B cell (primary cell): Measurements from ENCODE around the gene KIF3C. TPM values are rescaled to one million over a fixed set of nuclear protein-coding genes. Genes with fewer than 3 reads are reported as not detected.

ENCODE experiments used
- ATAC-seq: fragments of 200-7000 bp; cut with Tn5 transposase; one replicate; pipeline ENCODE4 v1.10.0; 2021; ENCODE audit warnings: low read depth, mild to moderate bottlenecking, moderate number of reproducible peaks, moderate library complexity
- CTCF ChIA-PET: fragments of 350-600 bp; sonication (Branson Sonifier 250); formaldehyde crosslinking; loops from one replicate; lab custom pipeline; 2021; ENCODE audit warnings: antibody characterized with exemption, inconsistent platforms; lab: Charles Lee
- POLR2A ChIA-PET: fragments of 350-600 bp; sonication (Branson Sonifier 250); formaldehyde crosslinking; loops from one replicate; lab custom pipeline; 2021; ENCODE audit warnings: antibody characterized with exemption; lab: Charles Lee
- DNase-seq: peaks from one replicate; pipeline ENCODE4 v3.0.0; 2013
- H2AFZ ChIP-seq: 2 replicates; pipeline ENCODE4 v1.6.1; 2012; ENCODE audit warnings: mild to moderate bottlenecking, low read depth, low read length; ENCODE audit not compliant: insufficient read depth, poor library complexity, severe bottlenecking
- H3K27ac ChIP-seq, 2 donors: 1 replicate in 1 of 2; 2 replicates in 1 of 2; pipeline ENCODE4 v1.5.1; 2012 to 2013; ENCODE audit warnings: low read length in 2 of 2, mild to moderate bottlenecking in 2 of 2, moderate library complexity in 1 of 2
- H3K27me3 ChIP-seq, 4 experiments: fragments of 200-600 bp in 1 of 4; sonication (generic) in 1 of 4; replicated peaks in 1 of 4; 1 replicate in 2 of 4; 2 replicates in 2 of 4; pipeline versions ENCODE4 v1.6.1 to v1.7.0; 2013 to 2016; ENCODE audit warnings: low read length in 3 of 4, mild to moderate bottlenecking in 2 of 4, mixed read lengths in 1 of 4, moderate library complexity in 1 of 4; ENCODE audit not compliant: insufficient read depth in 4 of 4, control insufficient read depth in 3 of 4; ENCODE audit errors: control extremely low read depth in 1 of 4
- H3K36me3 ChIP-seq, 2 experiments: replicated peaks in 1 of 2; 1 replicate in 1 of 2; 2 replicates in 1 of 2; pipeline versions ENCODE4 v1.6.1 to v1.7.1; 2013; ENCODE audit warnings: low read length in 1 of 2; ENCODE audit not compliant: insufficient read depth in 2 of 2, control insufficient read depth in 1 of 2; ENCODE audit errors: control extremely low read depth in 1 of 2, extremely low read depth in 1 of 2
- H3K4me1 ChIP-seq, 2 donors: fragments of 200-600 bp in 1 of 2; sonication (generic) in 1 of 2; 1 replicate in 1 of 2; 2 replicates in 1 of 2; pipeline versions ENCODE4 v1.5.1 to v1.6.1; 2013 to 2017; ENCODE audit warnings: low read length in 2 of 2; ENCODE audit not compliant: control insufficient read depth in 2 of 2, insufficient read depth in 2 of 2
- H3K4me2 ChIP-seq: replicated peaks from 2 replicates; pipeline ENCODE3; 2012; ENCODE audit warnings: mild to moderate bottlenecking, low read depth, low read length; ENCODE audit not compliant: poor library complexity, severe bottlenecking
- H3K4me3 ChIP-seq, 5 experiments: fragments of 200-600 bp in 1 of 5; sonication (generic) in 1 of 5; 1 replicate in 3 of 5; 2 replicates in 2 of 5; pipeline versions ENCODE4 v1.5.1 to v1.7.0; 2011 to 2016; ENCODE audit warnings: low read length in 4 of 5, mild to moderate bottlenecking in 4 of 5, low read depth in 2 of 5, control low read depth in 1 of 5, moderate library complexity in 1 of 5; ENCODE audit not compliant: insufficient read depth in 1 of 5; ENCODE audit errors: control extremely low read depth in 1 of 5, extremely low read depth in 1 of 5
- H3K79me2 ChIP-seq: fragments of 200-600 bp; sonication (generic); one replicate; pipeline ENCODE4 v1.6.0; 2016; ENCODE audit warnings: low read length; ENCODE audit not compliant: control insufficient read depth, insufficient read depth
- H3K9ac ChIP-seq: fragments of 200-600 bp; sonication (generic); 2 replicates; pipeline ENCODE4 v1.6.1; 2017; ENCODE audit warnings: mild to moderate bottlenecking, low read length, moderate library complexity
- H3K9me3 ChIP-seq, 3 donors: one replicate each; pipeline versions ENCODE4 v1.6.1 to v1.7.1; 2013; ENCODE audit warnings: low read length in 2 of 3; ENCODE audit not compliant: control insufficient read depth in 2 of 3, insufficient read depth in 1 of 3; ENCODE audit errors: control extremely low read depth in 1 of 3
- H4K20me1 ChIP-seq: 2 replicates; pipeline ENCODE4 v1.6.0; 2012; ENCODE audit warnings: mild to moderate bottlenecking, low read length; ENCODE audit not compliant: insufficient read depth, control insufficient read depth, poor library complexity, severe bottlenecking
- H3K27ac Mint-ChIP-seq: one replicate; pipeline ENCODE4 v1.8.0; 2021; ENCODE audit warnings: mixed read lengths
- H3K27me3 Mint-ChIP-seq: one replicate; pipeline ENCODE4 v1.8.0; 2021; ENCODE audit warnings: mixed read lengths
- H3K4me1 Mint-ChIP-seq: one replicate; pipeline ENCODE4 v1.8.0; 2021; ENCODE audit warnings: mixed read lengths
- H3K4me3 Mint-ChIP-seq: one replicate; pipeline ENCODE4 v1.8.0; 2021; ENCODE audit warnings: mixed read lengths
- H3K9me3 Mint-ChIP-seq: one replicate; pipeline ENCODE4 v1.8.0; 2022; ENCODE audit warnings: mixed read lengths; ENCODE audit not compliant: insufficient read depth
- CTCF ChIP-seq: fragments of 200-600 bp; IDR thresholded peaks from one replicate; pipeline ENCODE4 v1.8.0; 2022; ENCODE audit warnings: antibody characterized with exemption, mild to moderate bottlenecking
- EZH2 ChIP-seq: IDR thresholded peaks from 2 replicates; pipeline ENCODE4 v1.6.1; 2012; ENCODE audit warnings: borderline replicate concordance, low read depth, mild to moderate bottlenecking, moderate library complexity, low read length; ENCODE audit not compliant: insufficient read depth, poor library complexity, severe bottlenecking
- WGBS: methylation state at CpG from one replicate; pipeline ENCODE4 v1.1.5; 2013; ENCODE audit warnings: missing lambda C conversion rate; ENCODE audit not compliant: insufficient coverage; 5-methylcytosine and 5-hydroxymethylcytosine counted together
- intact Hi-C: fragments of 100-400 bp; cut with micrococcal nuclease; formaldehyde crosslinking; loops from one replicate; pipeline ENCODE4 v1.10.0; 2022
- polyA plus RNA-seq: library from polyadenylated mRNA; depleted of rRNA; stranded (reverse); fragments of >200 nt; gene quantifications from 2 replicates; pipeline ENCODE4 v1.2.3, GENCODE V29; 2012
- total RNA-seq, 2 donors: library from RNA; stranded (reverse); fragments of 120-200 nt in 1 of 2; gene quantifications; 1 replicate in 1 of 2; 2 replicates in 1 of 2; pipeline versions ENCODE4 v1.2.3 to v1.2.4, GENCODE V29; 2013 to 2022

The KIF3C gene
- total and polyA plus RNA-seq, 2 donors (not counting 1 experiment from before 2014, with no cell fraction given) = 0.84 to 4.0 TPM

GRCh38 chr2:25982968-25983280 is 627 bp upstream of the KIF3C start:
- H3K4me3 Mint-ChIP-seq = peak overlapping the region; percentile 88
- no peaks in the 10 kb centered on the region for H3K36me3 ChIP-seq
- TF ChIP-seq CTCF (no peak), EZH2 (no peak)
- H3K4me3 ChIP-seq = peak overlapping the region in 3 of 5 experiments; percentile 66 to 81 (median 71)
- peaks cover 0 to 3% (median 0%) of the 10 kb centered on the region in 4 experiments for H3K27me3 ChIP-seq
- CTCF ChIA-PET = interaction anchor here (0.6 to 0.8 kb wide), 2 partner anchors 32 to 103 kb away, joined by 3 read pairs; no protein-coding TSS in a partner anchor
- peaks cover 8% of the 10 kb centered on the region for H3K4me1 Mint-ChIP-seq
- H3K9me3 Mint-ChIP-seq = no peaks in the 10 kb centered on the region
- no peak for DNase-seq
- H3K27ac ChIP-seq = no peak overlapping the region
- POLR2A ChIA-PET = no interaction called here
- no peaks in the 10 kb centered on the region for H3K79me2 ChIP-seq
- peak overlapping the region; percentile 61 for H3K27ac Mint-ChIP-seq
- H3K4me2 ChIP-seq = peak overlapping the region; percentile 100
- no peaks in the 10 kb centered on the region for H4K20me1 ChIP-seq
- H3K9ac ChIP-seq = peak overlapping the region; percentile 82
- peaks cover 0 to 5% (median 0%) of the 10 kb centered on the region in 3 donors for H3K9me3 ChIP-seq
- peak overlapping the region; percentile 99 for H2AFZ ChIP-seq
- H3K27me3 Mint-ChIP-seq = no peaks in the 10 kb centered on the region
- intact Hi-C loops = loop anchor here (1.0 to 5.0 kb wide), 5 partner anchors 32 to 364 kb away; partner anchors contain the start of genes ADGRF3, ASXL2, HADHA and HADHB
- H3K4me1 ChIP-seq = peaks cover 6 to 14% of the 10 kb centered on the region in 2 donors
- WGBS = 82% methylated on average over 15 of the region's 15 CpGs
- no peak for ATAC-seq

GRCh38 chr2:25981596-25982272 is 563 bp downstream of the KIF3C start:
- intact Hi-C loops = loop anchor here (1.0 to 5.0 kb wide), 5 partner anchors 30 to 366 kb away; partner anchors contain the start of genes ADGRF3, ASXL2, HADHA and HADHB
- peak overlapping the region; percentile 88 for H3K4me3 Mint-ChIP-seq
- POLR2A ChIA-PET = interaction anchor here (0.6 to 0.7 kb wide), 2 partner anchors 167 to 1107 kb away, joined by 3 read pairs; no protein-coding TSS in a partner anchor
- WGBS = 28% methylated on average over 42 of the region's 44 CpGs
- H3K9ac ChIP-seq = peak overlapping the region; percentile 82
- peaks cover 8% of the 10 kb centered on the region for H3K4me1 Mint-ChIP-seq
- H4K20me1 ChIP-seq = no peaks in the 10 kb centered on the region
- ATAC-seq (peak; percentile 22), DNase-seq (peak; percentile 23)
- no peaks in the 10 kb centered on the region for H3K36me3 ChIP-seq
- peaks cover 6 to 14% of the 10 kb centered on the region in 2 donors for H3K4me1 ChIP-seq
- no peak for TF ChIP-seq EZH2
- no peak for TF ChIP-seq CTCF
- H2AFZ ChIP-seq = peak overlapping the region; percentile 99
- H3K27ac Mint-ChIP-seq = peak overlapping the region; percentile 10
- peaks cover 0 to 3% (median 0%) of the 10 kb centered on the region in 4 experiments for H3K27me3 ChIP-seq
- no peaks in the 10 kb centered on the region for H3K27me3 Mint-ChIP-seq
- peak overlapping the region; percentile 36 to 81 (median 70) for H3K4me3 ChIP-seq
- no peaks in the 10 kb centered on the region for H3K79me2 ChIP-seq
- H3K4me2 ChIP-seq = peak overlapping the region; percentile 100
- H3K27ac ChIP-seq = peak overlapping the region in 1 of 2 donors; percentile 53
- H3K9me3 ChIP-seq = peaks cover 0 to 5% (median 0%) of the 10 kb centered on the region in 3 donors
- CTCF ChIA-PET = interaction anchor here (0.8 to 1.6 kb wide), 2 partner anchors 10 to 31 kb away, joined by 3 to 4 read pairs; no protein-coding TSS in a partner anchor
- no peaks in the 10 kb centered on the region for H3K9me3 Mint-ChIP-seq
